Stimulated activated naive CD8-positive, alpha-beta T cell treated with anti-CD3 and anti-CD28 coated beads, Interleukin-15, Interleukin-2, amounts not matched to agents 100 ng/mL and 50 ng/mL, for 24 hours (primary cell): ENCODE data around the gene MESD.

Source experiments
- H3K27ac Mint-ChIP-seq: one replicate; pipeline ENCODE4 v1.8.0; 2021; ENCODE audit warnings: mild to moderate bottlenecking, mixed read lengths
- H3K27me3 Mint-ChIP-seq: one replicate; pipeline ENCODE4 v1.8.0; 2021; ENCODE audit warnings: mixed read lengths
- H3K36me3 Mint-ChIP-seq: one replicate; pipeline ENCODE4 v1.8.0; 2021; ENCODE audit warnings: low read depth, mixed read lengths
- H3K4me1 Mint-ChIP-seq: one replicate; pipeline ENCODE4 v1.8.0; 2021; ENCODE audit warnings: low read depth, mixed read lengths
- H3K4me3 Mint-ChIP-seq: one replicate; pipeline ENCODE4 v1.8.0; 2021; ENCODE audit warnings: mild to moderate bottlenecking, mixed read lengths
- H3K9me3 Mint-ChIP-seq: one replicate; pipeline ENCODE4 v1.8.0; 2021; ENCODE audit warnings: mixed read lengths

Gene MESD

DNA sequence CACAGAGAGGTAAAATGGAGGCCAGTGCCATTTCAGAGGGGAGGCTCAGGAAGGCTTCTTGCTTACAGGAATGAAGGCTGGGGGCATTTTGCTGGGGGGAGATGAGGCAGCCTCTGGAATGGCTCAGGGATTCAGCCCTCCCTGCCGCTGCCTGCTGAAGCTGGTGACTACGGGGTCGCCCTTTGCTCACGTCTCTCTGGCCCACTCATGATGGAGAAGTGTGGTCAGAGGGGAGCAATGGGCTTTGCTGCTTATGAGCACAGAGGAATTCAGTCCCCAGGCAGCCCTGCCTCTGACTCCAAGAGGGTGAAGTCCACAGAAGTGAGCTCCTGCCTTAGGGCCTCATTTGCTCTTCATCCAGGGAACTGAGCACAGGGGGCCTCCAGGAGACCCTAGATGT lies 39.9 kb downstream of the MESD start:
- no peaks in the 10 kb centered on the region for H3K27me3 Mint-ChIP-seq
- H3K9me3 Mint-ChIP-seq = no peaks in the 10 kb centered on the region
- H3K27ac Mint-ChIP-seq = no peak overlapping the region
- H3K4me1 Mint-ChIP-seq = no peaks in the 10 kb centered on the region
- no peak overlapping the region for H3K4me3 Mint-ChIP-seq
- H3K36me3 Mint-ChIP-seq = peaks cover 47% of the 10 kb centered on the region

DNA sequence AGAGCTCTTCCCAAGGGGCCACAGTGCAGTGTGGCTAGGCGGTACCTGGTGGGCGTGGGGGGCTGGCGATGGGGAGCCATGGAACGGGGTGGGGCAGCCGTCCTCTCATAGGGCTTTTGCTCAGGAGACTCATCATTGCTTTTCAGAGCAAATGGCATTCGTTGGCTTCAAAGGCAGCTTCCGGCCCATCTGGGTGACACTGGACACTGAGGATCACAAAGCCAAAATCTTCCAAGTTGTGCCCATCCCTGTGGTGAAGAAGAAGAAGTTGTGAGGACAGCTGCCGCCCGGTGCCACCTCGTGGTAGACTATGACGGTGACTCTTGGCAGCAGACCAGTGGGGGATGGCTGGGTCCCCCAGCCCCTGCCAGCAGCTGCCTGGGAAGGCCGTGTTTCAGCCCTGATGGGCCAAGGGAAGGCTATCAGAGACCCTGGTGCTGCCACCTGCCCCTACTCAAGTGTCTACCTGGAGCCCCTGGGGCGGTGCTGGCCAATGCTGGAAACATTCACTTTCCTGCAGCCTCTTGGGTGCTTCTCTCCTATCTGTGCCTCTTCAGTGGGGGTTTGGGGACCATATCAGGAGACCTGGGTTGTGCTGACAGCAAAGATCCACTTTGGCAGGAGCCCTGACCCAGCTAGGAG lies 40.8 kb downstream of the MESD start:
- Mint-ChIP-seq H3K27me3 (no peaks in the 10 kb centered on the region), H3K4me1 (no peaks in the 10 kb centered on the region), H3K36me3 (peaks cover 52% of the 10 kb centered on the region), H3K9me3 (no peaks in the 10 kb centered on the region), H3K4me3 (no peak overlapping the region), H3K27ac (no peak overlapping the region)

- H3K9me3 Mint-ChIP-seq = no peaks in the 10 kb centered on the region
- H3K4me1 Mint-ChIP-seq = no peaks in the 10 kb centered on the region
- no peaks in the 10 kb centered on the region for H3K27me3 Mint-ChIP-seq
- H3K4me3 Mint-ChIP-seq = no peak overlapping the region
- peaks cover 54% of the 10 kb centered on the region for H3K36me3 Mint-ChIP-seq
- H3K27ac Mint-ChIP-seq = no peak overlapping the region
Measured at GRCh38 chr15:80946576-80946975, 43.0 kb downstream of the MESD start.

DNA sequence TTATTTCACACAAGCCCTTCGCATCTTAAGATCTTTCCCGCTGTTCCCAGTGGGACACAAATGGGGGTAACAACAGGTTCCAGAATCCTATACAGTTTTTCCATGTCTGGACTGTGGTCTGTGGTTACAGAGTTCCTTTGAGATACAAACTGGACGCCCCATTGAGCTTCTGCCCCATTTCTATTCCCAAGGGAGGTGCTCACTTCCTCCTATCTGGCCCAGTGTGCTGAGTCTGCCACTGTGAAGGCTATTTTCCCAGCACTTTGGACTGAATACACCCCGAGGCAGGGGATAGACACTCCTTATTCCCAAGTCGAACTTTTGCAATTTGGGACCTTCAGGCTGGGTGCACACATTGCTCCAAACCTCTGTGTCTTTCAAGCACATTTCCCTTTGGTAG lies 44.0 kb downstream of the MESD start:
- no peak overlapping the region for H3K4me3 Mint-ChIP-seq
- H3K36me3 Mint-ChIP-seq = peaks cover 51% of the 10 kb centered on the region
- H3K27me3 Mint-ChIP-seq = no peaks in the 10 kb centered on the region
- H3K9me3 Mint-ChIP-seq = no peaks in the 10 kb centered on the region
- H3K4me1 Mint-ChIP-seq = no peaks in the 10 kb centered on the region
- H3K27ac Mint-ChIP-seq = no peak overlapping the region

DNA sequence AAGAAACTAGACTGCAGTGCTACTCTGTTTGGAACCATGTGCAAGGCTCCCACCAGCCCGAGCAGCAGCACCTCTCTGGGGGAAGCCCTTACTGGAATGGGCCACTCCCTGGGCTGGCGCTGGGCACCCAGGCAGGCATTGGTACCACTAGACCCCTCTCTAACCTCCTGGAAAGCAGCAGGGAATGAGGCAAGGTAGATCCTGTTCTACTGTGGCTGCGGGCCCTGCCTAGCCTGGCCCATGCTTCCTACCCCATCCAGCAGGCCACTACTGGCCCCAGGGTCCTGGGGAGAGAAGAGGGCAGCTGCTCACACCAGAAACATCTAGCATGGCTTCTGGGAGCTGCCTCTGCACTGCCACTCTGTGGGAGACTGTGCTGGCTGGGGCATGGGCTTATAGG lies 44.8 kb downstream of the MESD start:
- Mint-ChIP-seq H3K27ac (no peak overlapping the region), H3K9me3 (no peaks in the 10 kb centered on the region), H3K27me3 (no peaks in the 10 kb centered on the region), H3K36me3 (peaks cover 46% of the 10 kb centered on the region), H3K4me1 (no peaks in the 10 kb centered on the region), H3K4me3 (no peak overlapping the region)

GRCh38 chr15:80942746-80943565 lies 46.7 kb downstream of the MESD start:
- H3K27ac Mint-ChIP-seq = no peak overlapping the region

GRCh38 chr15:80942266-80942665 lies 47.4 kb downstream of the MESD start:
- no peaks in the 10 kb centered on the region for H3K27me3 Mint-ChIP-seq
- no peaks in the 10 kb centered on the region for H3K4me1 Mint-ChIP-seq
- H3K9me3 Mint-ChIP-seq = no peaks in the 10 kb centered on the region
- H3K36me3 Mint-ChIP-seq = peaks cover 31% of the 10 kb centered on the region
- H3K4me3 Mint-ChIP-seq = no peak overlapping the region
- no peak overlapping the region for H3K27ac Mint-ChIP-seq

More at GRCh38 chr15:80942746-80943565, 46.7 kb downstream of the MESD start:
- no peaks in the 10 kb centered on the region for H3K4me1 Mint-ChIP-seq
- H3K27me3 Mint-ChIP-seq = no peaks in the 10 kb centered on the region
- no peak overlapping the region for H3K4me3 Mint-ChIP-seq
- no peaks in the 10 kb centered on the region for H3K9me3 Mint-ChIP-seq
- peaks cover 36% of the 10 kb centered on the region for H3K36me3 Mint-ChIP-seq

GRCh38 chr15:80940851-80941250 lies 48.8 kb downstream of the MESD start:
- Mint-ChIP-seq H3K27me3 (no peaks in the 10 kb centered on the region), H3K4me3 (no peak overlapping the region), H3K9me3 (no peaks in the 10 kb centered on the region), H3K27ac (no peak overlapping the region), H3K36me3 (peaks cover 33% of the 10 kb centered on the region), H3K4me1 (no peaks in the 10 kb centered on the region)

DNA sequence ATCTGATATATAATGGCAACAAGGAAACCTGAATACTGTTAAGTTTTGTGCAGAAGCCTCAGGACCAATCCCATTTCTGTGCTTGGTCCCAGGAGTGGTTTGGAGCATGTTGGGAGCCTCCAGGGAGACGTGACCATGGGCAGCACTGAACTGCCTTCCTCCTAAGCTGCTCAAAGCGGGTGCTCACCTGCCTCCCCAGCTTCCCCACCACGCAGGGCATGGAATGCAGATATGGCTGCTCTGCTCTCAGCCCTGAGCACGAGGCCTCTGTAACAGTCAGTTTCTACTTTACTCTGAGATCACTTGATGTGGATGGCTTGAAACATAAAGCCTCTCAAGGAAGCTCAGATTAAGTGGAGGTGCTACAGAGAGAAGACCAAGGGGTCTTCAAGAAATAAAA lies 49.3 kb downstream of the MESD start:
- Mint-ChIP-seq H3K9me3 (no peaks in the 10 kb centered on the region), H3K27me3 (no peaks in the 10 kb centered on the region), H3K36me3 (peaks cover 33% of the 10 kb centered on the region), H3K27ac (no peak overlapping the region), H3K4me1 (no peaks in the 10 kb centered on the region), H3K4me3 (no peak overlapping the region)

- Mint-ChIP-seq H3K4me1 (peaks cover 5% of the 10 kb centered on the region), H3K36me3 (peaks cover 29% of the 10 kb centered on the region), H3K27ac (no peak overlapping the region), H3K4me3 (no peak overlapping the region), H3K27me3 (no peaks in the 10 kb centered on the region), H3K9me3 (no peaks in the 10 kb centered on the region)
Measured at GRCh38 chr15:80939216-80939615, 50.4 kb downstream of the MESD start.

GRCh38 chr15:80937718-80938117 lies 51.9 kb downstream of the MESD start:
- Mint-ChIP-seq H3K4me3 (no peak overlapping the region), H3K9me3 (no peaks in the 10 kb centered on the region), H3K36me3 (peaks cover 21% of the 10 kb centered on the region), H3K4me1 (peaks cover 5% of the 10 kb centered on the region), H3K27me3 (no peaks in the 10 kb centered on the region), H3K27ac (no peak overlapping the region)

DNA sequence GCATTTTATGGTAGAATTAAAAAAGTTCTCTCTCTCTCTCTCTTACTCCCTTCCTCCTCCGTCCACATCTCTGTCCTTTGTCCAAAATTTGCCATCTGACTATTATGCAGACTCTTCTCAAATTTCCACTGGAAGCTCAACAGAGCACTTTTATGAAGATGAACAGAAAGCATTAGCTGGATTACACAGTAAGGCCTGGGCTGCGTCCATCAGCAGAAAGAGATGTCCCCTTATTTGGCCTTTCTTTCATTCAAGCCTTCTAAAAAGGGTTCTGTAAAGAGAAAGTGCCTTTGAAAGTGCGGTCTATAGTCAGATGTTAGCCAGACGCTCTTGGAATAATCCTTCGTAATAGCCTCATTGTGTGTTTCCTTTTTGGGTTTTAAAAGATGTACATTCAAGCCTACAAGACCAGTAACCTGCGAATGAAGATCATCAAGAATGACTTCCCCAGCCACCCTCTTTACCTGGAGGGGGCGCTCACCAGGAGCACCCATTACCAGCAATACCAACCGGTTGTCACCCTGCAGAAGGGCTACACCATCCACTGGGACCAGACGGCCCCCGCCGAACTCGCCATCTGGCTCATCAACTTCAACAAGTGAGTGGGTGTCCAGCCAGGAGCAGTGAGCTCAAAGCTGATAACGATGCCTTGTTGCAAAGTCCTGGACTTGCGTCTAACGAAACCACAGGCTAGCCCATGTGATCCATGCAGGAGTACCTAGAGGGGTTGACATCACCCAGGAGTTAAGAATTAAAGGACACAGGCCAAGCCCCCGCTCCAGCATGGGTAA lies 53.1 kb downstream of the MESD start:
- Mint-ChIP-seq H3K36me3 (peaks cover 12% of the 10 kb centered on the region), H3K27me3 (no peaks in the 10 kb centered on the region), H3K4me3 (no peak overlapping the region), H3K4me1 (peaks cover 5% of the 10 kb centered on the region), H3K27ac (no peak overlapping the region), H3K9me3 (no peaks in the 10 kb centered on the region)

- no peaks in the 10 kb centered on the region for H3K9me3 Mint-ChIP-seq
- peaks cover 6% of the 10 kb centered on the region for H3K36me3 Mint-ChIP-seq
- H3K4me3 Mint-ChIP-seq = no peak overlapping the region
- peaks cover 5% of the 10 kb centered on the region for H3K4me1 Mint-ChIP-seq
- H3K27ac Mint-ChIP-seq = no peak overlapping the region
- no peaks in the 10 kb centered on the region for H3K27me3 Mint-ChIP-seq
Measured at GRCh38 chr15:80934761-80935221, 54.8 kb downstream of the MESD start.

GRCh38 chr15:80932989-80933388 lies 56.6 kb downstream of the MESD start:
- Mint-ChIP-seq H3K9me3 (no peaks in the 10 kb centered on the region), H3K4me3 (no peak overlapping the region), H3K36me3 (peaks cover 6% of the 10 kb centered on the region), H3K27ac (no peak overlapping the region), H3K27me3 (no peaks in the 10 kb centered on the region), H3K4me1 (peaks cover 5% of the 10 kb centered on the region)

- no peaks in the 10 kb centered on the region for H3K9me3 Mint-ChIP-seq
- no peaks in the 10 kb centered on the region for H3K27me3 Mint-ChIP-seq
- no peak overlapping the region for H3K27ac Mint-ChIP-seq
- no peak overlapping the region for H3K4me3 Mint-ChIP-seq
- H3K36me3 Mint-ChIP-seq = peaks cover 6% of the 10 kb centered on the region
- H3K4me1 Mint-ChIP-seq = peaks cover 5% of the 10 kb centered on the region
Measured at GRCh38 chr15:80932513-80932815, 57.2 kb downstream of the MESD start.
